Activated T-cell treated with anti-CD3 and anti-CD28 coated beads for 4 hours (primary cell): ENCODE data around the gene PPP1CB.
A peak's percentile ranks its signal among the peaks of the same experiment; 100 is the strongest.

Experiments
- DNase-seq: peaks from one replicate; pipeline ENCODE4 v3.0.0-alpha.2; 2020

The PPP1CB gene

GRCh38 chr2:28745876-28746275 is 5.8 kb upstream of the PPP1CB start:
- DNase-seq: no peak

DNA sequence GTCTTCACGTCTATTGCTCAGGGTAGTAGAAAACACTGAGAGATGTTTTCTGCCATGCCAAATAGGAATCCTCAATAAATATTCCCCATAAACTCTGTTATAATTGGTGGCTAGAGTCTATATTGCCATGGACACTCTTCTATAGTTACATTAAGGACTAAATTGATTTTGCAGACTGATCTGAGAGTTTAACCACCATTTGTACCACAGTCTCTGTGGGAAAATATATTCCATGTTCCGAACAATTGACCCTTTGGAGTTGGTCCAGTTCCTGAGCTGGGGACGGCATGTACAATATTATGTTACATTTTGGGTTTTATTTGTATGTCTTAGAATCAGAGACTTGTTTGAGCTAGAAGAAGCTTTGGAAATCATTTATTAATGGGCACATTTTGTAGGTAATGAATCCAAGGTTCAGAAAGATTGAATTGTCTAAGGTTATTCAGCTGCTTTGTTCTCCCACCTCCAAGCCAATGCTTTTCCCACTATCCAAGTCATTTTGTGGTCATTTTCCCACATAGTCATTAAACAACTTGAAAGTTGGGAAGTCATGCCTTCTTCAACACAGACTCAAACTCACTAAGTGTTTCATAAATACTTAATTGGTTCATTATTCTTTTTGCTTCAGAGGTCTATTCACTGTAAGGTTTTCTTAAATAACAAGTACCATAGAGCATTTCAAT is 5.1 kb upstream of the PPP1CB start:
- DNase-seq: no peak

- no peak for DNase-seq
These were observed 3.9 kb upstream of the PPP1CB start for GRCh38 chr2:28747714-28748113.

GRCh38 chr2:28748176-28748575 is 3.5 kb upstream of the PPP1CB start:
- no peak for DNase-seq

GRCh38 chr2:28748941-28749340 is 2.7 kb upstream of the PPP1CB start:
- no peak for DNase-seq

DNA sequence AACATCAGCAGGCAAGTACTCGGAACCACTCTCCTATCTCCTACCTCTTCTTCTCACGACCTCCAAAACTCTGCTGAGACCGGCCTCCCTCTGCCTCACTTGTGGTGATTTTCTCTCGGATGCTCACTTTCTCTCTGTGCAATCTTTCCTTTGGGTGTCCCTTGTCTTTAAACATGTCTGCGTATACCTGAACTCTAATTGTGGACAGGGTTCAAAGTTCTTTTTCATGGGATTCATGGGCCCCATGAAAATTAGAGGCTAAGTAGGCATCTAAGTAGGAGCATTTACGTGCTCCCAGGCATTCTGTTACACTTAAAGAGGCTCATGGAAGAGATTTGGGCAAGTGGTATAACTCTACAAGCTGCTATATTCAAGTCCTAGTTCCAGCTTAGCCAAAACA is 2.1 kb upstream of the PPP1CB start:
- DNase-seq: no peak

GRCh38 chr2:28750316-28751251 is 1.0 kb upstream of the PPP1CB start:
- peak; percentile 29 for DNase-seq

- DNase-seq: no peak
These were observed 463 bp downstream of the PPP1CB start for GRCh38 chr2:28751956-28752630.

DNA sequence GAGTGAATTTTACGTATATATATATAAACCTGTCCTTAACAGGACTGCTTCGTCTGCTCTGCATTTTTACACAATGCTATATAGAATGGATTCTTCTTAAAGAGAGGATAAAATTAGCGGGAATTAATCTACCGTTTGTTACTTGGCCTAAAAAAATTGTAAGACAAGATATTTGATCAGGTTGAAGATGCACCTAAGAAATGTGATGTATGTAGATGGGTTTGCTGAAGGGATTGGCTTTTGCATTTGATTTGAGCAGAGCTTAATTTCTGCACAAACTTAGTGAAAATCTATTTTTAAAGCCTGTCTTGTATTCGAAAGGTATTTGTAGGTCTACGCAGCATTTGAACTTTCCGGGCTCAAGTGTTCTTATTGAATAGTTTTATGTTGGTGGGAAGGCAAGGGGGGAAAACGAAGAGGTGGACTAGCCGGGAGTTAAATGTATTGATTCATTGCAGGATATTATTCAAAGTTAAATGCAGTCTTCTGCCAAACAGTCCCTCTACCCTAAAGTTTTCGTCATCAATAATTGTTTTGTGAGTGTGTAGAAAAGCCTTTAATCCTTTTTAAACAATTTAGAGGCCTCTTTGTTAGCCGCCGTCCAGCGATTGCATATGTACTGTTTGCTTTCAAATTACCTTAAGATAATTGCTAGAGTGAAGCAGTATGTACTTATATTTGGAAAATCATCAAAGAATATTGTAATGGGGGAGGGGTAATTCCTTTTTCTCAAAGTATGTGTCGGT is 1.2 kb downstream of the PPP1CB start:
- DNase-seq: no peak

- DNase-seq: no peak
These were observed 2.7 kb downstream of the PPP1CB start for GRCh38 chr2:28754321-28754720.

DNA sequence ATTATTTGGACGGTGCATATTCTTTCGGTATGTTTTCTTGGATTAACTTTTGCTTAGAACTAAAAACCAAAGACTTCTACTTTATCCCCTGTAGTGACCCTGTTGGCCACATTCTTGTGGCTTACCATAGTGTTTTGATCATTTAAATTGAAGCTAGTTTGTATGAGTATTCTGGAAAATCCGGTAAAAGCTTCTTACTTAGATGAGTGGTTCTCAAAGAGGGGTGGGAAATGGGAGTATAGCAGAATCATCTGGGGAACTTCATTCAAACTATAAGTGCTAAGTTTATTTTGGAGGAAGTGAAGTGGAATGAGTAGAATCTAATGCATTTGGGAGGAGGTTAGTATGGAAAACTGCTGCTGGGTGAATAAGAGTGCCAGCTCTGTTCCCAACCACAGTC is 3.8 kb downstream of the PPP1CB start:
- no peak for DNase-seq

GRCh38 chr2:28758459-28758858 is 6.8 kb downstream of the PPP1CB start:
- DNase-seq: no peak

- DNase-seq: no peak
These were observed 9.8 kb downstream of the PPP1CB start for GRCh38 chr2:28761420-28761819.

GRCh38 chr2:28764909-28765711 is 13.5 kb downstream of the PPP1CB start:
- DNase-seq: no peak

DNA sequence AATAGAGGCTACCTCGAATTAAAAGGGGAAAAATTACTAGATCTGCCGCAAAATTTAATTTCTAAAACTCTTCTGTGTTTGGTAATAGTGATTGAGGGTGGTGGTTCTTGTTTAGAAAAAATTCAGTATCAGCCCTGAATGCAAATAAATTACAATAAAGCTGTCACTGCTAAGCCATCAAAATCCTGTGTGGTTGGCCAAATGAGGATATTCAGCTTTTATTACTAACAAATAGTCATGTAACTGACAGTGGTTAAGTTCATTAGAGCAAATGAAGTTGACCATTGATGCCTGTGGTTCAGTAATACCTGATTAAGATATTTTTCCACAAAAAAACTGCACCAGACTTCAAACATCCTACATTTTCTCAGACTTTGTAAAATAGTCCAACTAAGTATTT is 14.4 kb downstream of the PPP1CB start:
- no peak for DNase-seq

DNA sequence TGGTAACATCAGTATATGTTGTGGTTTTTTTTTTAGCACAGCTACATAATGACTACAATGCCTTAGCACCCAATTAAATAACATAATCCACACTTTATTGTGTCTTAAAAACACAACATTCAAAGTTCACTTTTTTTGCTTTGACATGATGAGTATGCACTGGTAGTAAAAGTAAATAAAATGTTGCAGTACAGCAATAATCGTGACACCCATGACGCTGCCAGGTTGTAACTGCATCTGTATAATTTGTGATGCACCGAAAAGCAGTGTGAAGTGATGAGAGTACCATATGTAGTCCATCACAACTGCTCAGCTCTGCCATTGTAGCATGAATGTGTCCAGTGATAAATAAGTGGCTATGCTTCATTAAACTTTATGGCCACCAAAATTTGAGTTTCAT is 15.7 kb downstream of the PPP1CB start:
- no peak for DNase-seq

DNA sequence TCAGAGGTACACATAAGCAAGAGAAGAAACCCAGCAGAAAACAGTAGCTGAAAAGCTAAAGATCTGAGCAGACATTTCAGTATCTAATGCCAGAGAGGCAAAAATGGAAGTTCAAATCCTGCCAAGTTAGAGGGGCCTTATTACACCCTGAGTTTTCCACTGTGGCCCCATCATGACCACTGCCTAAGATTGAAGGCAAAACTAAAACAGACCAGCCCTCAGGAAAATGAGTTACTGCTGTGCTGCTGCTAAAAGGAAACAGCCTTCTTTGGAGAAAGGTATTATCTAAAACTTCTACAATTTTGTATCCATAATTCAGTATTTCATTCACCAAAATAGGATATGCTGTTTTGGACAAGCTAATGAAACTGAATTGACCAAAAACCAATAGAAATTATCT is 16.8 kb downstream of the PPP1CB start:
- DNase-seq: no peak

- DNase-seq: no peak
These were observed 17.3 kb downstream of the PPP1CB start for GRCh38 chr2:28768952-28769351.

- DNase-seq: no peak
These were observed 20.7 kb downstream of the PPP1CB start for GRCh38 chr2:28772351-28772750.

- DNase-seq: no peak
These were observed 24.8 kb downstream of the PPP1CB start for GRCh38 chr2:28776471-28776870.

DNA sequence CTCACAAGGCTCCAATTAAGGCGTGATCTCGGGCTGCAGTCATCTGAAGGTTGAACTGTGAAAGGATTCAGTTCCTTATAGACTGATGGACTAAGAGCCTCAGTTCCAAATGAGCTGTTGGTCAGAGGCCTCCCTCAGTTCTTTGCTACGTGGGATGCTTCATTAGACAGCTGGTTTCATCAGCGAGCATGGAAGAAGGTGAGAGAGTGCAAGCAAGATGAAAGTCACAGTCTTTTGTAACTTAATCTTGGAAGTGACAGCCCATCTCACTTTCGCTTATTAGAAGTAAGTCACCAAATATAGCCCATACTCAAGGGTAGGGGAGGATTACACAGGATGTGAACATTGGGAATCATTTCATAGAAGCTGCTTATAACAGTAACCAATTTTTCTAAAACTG is 26.8 kb downstream of the PPP1CB start:
- DNase-seq: no peak

- no peak for DNase-seq
These were observed 27.4 kb downstream of the PPP1CB start for GRCh38 chr2:28779001-28779400.
